22Rv1 (cell line): Measurements from ENCODE around the gene KANSL1.
A peak's percentile ranks its signal among the peaks of the same experiment; 100 is the strongest.
"Not testable (repeated sequence)": the region's sequence is repeated elsewhere in the genome, so short reads cannot be mapped to it uniquely, and the experiment has no call there.

ENCODE experiments used
- H3K27ac ChIP-seq: fragments of 450-650 bp; 2 replicates; pipeline ENCODE4 v1.5.1; 2017
- ZFX ChIP-seq: fragments of 450-650 bp; IDR thresholded peaks from 2 replicates; pipeline ENCODE4 v1.6.1; 2017; ENCODE audit warnings: antibody characterized with exemption, borderline replicate concordance
- TF ChIP-seq, protein P1 (sequence below): fragments of 450-650 bp; IDR thresholded peaks from 2 replicates; pipeline ENCODE4 v1.5.1; 2017; ENCODE audit warnings: mild to moderate bottlenecking

The KANSL1 gene

DNA sequence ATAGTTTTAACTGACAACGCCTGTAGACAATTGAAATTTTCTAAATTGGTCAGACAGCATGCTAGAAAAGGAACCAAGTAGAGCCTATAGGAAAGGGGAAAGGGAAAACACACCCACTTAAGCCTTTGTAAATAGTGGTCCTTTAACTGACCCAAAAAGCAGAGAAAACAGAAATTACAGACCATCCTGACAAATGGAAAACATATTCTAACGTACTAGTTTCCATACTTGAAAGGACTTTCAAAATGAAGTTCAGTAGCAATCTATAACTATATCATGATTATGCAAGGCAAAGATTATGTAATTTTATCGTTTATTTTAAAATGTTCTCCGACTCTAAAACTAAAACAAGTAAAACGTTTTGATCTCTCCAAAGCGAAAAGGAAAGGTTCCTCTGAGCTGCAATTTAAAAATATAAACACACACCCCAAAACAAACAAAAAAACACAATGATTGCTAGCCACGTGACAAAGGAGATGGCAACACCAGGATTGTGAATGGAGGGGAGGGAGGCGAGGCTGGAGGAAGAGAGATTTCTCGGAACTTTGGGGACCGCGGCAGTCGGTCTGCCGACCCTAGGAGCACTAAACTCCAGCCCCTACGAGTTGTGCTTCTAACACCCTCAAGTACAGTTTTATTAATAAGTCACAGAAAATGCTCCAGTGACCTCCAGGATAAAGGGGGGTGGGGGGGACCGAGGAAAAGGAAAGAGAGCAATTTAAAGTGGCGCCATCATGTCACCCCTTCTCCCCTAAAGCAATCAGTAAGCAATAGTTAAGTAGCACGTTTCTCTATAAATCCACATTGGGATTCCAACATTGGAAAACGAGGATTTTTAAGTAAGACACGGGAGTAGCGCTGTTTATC is 1.7 kb downstream of the KANSL1 start:
- peak overlapping the region; percentile 98 for H3K27ac ChIP-seq

DNA sequence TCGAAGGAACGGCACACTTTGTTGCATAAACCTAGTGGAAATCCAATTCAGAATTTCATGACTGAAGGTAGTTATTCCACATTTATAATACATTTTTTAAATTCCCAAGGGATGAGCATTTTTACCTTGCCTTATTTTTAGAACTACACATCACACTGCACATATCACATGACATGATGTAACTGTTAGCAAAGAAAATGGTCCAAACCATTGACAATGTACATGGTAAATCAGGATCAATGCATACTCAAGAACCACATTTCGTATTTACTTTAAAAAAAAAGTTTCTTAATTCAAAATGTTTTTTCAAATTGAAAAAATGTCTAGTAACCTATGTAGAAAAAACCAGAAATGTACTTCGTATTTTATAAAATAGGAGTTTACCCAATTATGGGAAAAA is 2.5 kb downstream of the KANSL1 start:
- TF ChIP-seq ZFX: no peak
- TF ChIP-seq, protein P1, sequence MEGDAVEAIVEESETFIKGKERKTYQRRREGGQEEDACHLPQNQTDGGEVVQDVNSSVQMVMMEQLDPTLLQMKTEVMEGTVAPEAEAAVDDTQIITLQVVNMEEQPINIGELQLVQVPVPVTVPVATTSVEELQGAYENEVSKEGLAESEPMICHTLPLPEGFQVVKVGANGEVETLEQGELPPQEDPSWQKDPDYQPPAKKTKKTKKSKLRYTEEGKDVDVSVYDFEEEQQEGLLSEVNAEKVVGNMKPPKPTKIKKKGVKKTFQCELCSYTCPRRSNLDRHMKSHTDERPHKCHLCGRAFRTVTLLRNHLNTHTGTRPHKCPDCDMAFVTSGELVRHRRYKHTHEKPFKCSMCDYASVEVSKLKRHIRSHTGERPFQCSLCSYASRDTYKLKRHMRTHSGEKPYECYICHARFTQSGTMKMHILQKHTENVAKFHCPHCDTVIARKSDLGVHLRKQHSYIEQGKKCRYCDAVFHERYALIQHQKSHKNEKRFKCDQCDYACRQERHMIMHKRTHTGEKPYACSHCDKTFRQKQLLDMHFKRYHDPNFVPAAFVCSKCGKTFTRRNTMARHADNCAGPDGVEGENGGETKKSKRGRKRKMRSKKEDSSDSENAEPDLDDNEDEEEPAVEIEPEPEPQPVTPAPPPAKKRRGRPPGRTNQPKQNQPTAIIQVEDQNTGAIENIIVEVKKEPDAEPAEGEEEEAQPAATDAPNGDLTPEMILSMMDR: no peak
- H3K27ac ChIP-seq: no peak overlapping the region

More for the DNA sequence above, 1.7 kb downstream of the KANSL1 start:
- TF ChIP-seq, protein P1: no peak
- no peak for TF ChIP-seq ZFX

DNA sequence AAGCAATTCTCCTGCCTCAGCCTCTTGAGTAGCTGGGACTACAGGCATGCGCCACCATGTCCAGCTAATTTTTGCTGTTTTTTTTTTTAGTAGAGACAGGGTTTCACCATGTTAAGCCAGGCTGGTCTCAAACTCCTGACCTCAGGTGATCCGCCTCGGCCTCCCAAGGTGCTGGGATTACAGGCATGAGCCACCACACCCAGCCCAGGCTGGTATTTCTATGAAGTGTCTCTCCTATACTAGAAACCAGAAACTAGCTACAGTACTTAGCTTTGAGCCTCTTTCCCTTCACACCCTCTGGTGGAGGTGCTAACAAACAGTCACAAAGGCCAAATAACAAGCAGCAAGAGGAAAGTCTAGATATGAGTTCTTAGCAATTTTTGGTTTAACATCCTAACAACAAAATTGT is 6.4 kb downstream of the KANSL1 start:
- H3K27ac ChIP-seq: not testable (repeated sequence)
- TF ChIP-seq, protein P1: peak; percentile 28

DNA sequence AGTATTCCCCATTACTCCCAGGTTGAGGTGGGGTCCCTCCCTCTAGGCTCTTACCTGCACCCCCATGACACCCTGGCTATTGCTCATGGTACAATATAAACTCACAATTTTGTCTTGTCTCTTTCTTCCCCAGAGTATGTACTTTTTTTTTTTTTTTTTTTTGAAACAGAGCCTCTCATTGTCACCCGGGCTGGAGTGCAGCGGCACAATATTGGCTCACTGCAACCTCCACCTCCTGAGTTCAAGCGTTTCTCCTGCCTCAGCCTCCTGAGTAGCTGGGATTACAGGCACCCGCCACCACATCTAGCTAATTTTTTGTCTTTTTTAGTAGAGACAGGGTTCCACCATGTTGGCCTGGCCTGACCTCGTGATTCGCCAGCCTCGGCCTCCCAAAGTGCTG is 8.5 kb downstream of the KANSL1 start:
- no peak for TF ChIP-seq ZFX
- TF ChIP-seq, protein P1: no peak
- no peak overlapping the region for H3K27ac ChIP-seq

DNA sequence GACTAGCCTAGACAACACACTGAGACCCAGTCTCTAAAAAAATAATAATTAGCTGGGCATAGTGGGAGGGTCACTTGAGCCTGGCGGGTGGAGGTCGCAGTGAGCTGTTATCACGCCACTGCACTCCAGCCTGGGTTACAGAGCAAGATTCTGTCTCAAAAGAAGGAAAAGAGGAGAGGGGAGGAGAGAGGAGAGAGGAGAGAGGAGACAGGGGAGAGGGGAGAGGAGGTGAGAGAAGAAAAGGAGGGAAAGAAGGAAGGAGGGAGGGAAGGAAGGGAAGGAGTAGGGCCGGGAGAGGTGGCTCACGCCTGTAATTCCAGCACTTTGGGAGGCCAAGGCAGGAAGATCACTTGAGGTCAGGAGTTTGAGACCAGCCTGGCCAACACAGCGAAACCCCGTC is 9.8 kb downstream of the KANSL1 start:
- H3K27ac ChIP-seq: not testable (repeated sequence)

DNA sequence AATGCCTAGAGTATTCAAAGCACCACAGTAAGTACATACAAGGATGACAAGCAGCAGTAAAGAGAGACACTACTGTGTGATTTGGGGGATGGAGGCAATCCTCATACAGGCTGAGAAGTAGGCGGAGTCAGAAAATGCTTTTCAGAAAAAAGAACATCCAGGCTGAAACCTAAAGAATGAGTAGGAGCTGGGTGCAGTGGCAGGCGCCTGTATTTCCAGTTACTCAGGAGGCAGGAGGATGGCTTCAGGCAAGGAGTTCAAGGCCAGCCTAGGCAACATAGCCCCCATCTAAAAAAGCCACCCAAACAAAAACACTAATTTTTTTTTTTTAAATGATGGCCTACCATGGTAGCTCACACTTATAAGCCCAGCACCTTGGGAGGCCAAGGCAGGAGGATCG is 10.3 kb downstream of the KANSL1 start:
- TF ChIP-seq, protein P1: no peak
- no peak overlapping the region for H3K27ac ChIP-seq

DNA sequence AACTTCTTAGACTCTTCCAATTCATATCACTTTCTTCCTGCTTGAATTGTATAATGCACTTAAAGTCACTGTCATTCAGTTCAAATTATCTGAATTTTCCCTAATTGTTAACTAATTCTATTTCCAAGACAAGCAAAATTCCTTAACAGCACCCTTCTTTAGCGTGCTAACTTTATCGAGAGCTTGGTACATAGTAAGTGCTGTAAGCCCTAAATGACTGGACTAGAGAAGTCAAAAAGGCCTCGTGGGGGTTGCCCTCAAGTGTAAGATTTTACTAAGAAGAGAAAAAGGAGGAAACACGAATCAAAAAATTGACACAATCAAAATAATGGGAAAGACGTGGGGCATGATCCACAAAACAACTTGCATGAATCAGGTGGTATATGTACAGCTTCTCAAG is 11.3 kb downstream of the KANSL1 start:
- no peak overlapping the region for H3K27ac ChIP-seq
- no peak for TF ChIP-seq ZFX
- TF ChIP-seq, protein P1: no peak

DNA sequence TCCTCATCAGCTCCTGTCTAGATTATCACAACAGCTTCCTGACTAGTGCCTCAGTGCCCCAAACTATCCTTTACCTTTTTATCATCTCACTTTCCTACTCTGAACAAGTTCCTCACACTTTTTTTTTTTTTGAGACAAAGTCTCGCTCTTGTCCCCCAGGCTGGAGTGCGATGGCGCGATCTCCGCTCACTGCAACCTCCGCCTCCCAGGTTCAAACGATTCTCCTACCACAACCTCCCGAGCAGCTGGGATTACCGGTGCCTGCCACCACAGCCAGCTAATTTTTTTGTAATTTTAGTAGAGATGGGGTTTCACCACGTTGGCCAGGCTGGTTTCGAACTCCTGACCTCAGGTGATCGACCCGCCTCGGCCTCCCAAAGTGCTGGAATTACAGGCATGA is 11.9 kb downstream of the KANSL1 start:
- H3K27ac ChIP-seq: not testable (repeated sequence)
